GM12865 (cell line): Measurements from ENCODE around the gene RIT2.

Experiments used
- DNase-seq: peaks from one replicate; pipeline ENCODE4 v3.0.0; 2010; ENCODE audit warnings: low read depth
- H3K4me3 ChIP-seq: 2 replicates; pipeline ENCODE4 v1.5.1; 2011; ENCODE audit warnings: mild to moderate bottlenecking, low read depth, low read length, control low read depth
- CTCF ChIP-seq: IDR thresholded peaks from 2 replicates; pipeline ENCODE4 v1.5.1; 2011; ENCODE audit warnings: low read length, control low read depth, low read depth, inconsistent platforms; ENCODE audit not compliant: insufficient read depth; ENCODE audit errors: missing control alignments

Gene RIT2

DNA sequence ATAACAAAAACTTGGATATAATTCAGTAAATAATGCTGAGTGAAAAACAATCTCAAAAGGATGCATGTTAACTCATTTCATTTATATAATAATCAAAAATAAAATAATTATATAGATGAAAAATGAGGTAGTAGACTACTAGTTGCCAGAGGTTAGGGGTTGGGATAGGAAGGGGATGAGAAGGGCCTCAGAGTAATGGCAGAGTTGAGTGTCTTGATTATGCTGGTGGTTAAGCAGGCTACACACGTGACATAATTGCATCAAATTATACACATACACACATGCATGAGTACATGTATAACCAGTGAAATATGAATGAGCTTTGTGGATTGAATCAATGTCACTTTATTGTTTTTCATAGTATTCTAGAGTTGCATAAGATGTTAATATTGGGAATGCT, 201.0 kb downstream of the RIT2 start:
- H3K4me3 ChIP-seq = no peak overlapping the region
- TF ChIP-seq CTCF = no peak
- DNase-seq = no peak

GRCh38 chr18:42909095-42909494, 206.4 kb downstream of the RIT2 start:
- TF ChIP-seq CTCF = no peak
- no peak overlapping the region for H3K4me3 ChIP-seq
- DNase-seq = no peak

GRCh38 chr18:42906761-42907160, 208.7 kb downstream of the RIT2 start:
- no peak for TF ChIP-seq CTCF
- no peak overlapping the region for H3K4me3 ChIP-seq
- DNase-seq = no peak

- no peak for DNase-seq
- H3K4me3 ChIP-seq = no peak overlapping the region
- no peak for TF ChIP-seq CTCF
Observed at GRCh38 chr18:42901161-42901560, 214.3 kb downstream of the RIT2 start.

GRCh38 chr18:42893977-42894376, 221.5 kb downstream of the RIT2 start:
- no peak for DNase-seq
- no peak overlapping the region for H3K4me3 ChIP-seq
- TF ChIP-seq CTCF = no peak

GRCh38 chr18:42892181-42892580, 223.3 kb downstream of the RIT2 start:
- DNase-seq = no peak
- no peak overlapping the region for H3K4me3 ChIP-seq
- TF ChIP-seq CTCF = no peak

GRCh38 chr18:42891705-42892104, 223.8 kb downstream of the RIT2 start:
- no peak for TF ChIP-seq CTCF
- no peak for DNase-seq
- H3K4me3 ChIP-seq = no peak overlapping the region
